ENCODE measurements around the gene PM20D1. TPM values are rescaled to one million over a fixed set of nuclear protein-coding genes. Genes with fewer than 3 reads are reported as not detected.
"Not testable (repeated sequence)": the region's sequence is repeated elsewhere in the genome, so short reads cannot be mapped to it uniquely, and the experiment has no call there.

The PM20D1 gene
- total and polyA plus RNA-seq, 8 donors: 0.13 to 0.79 (median 0.43) TPM

DNA sequence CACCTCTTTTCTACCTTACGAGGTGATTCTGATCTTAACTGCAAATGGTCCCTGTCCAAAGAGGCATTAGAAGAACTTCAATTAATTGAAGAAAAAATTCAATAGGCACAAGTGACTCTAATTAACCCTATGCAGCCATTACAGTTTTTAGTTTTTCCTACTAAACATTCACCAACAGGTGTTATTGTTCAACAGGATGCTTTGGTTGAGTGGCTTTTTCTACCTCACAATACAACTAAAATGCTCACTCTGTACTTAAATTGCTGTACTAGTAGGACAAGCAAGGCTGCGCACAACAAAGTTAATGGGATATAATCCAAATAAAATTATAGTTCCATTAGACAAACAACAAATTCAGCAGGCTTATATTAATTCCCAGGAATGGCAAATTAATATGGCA lies 11.6 kb upstream of the PM20D1 start:
- TF ChIP-seq, protein P1, sequence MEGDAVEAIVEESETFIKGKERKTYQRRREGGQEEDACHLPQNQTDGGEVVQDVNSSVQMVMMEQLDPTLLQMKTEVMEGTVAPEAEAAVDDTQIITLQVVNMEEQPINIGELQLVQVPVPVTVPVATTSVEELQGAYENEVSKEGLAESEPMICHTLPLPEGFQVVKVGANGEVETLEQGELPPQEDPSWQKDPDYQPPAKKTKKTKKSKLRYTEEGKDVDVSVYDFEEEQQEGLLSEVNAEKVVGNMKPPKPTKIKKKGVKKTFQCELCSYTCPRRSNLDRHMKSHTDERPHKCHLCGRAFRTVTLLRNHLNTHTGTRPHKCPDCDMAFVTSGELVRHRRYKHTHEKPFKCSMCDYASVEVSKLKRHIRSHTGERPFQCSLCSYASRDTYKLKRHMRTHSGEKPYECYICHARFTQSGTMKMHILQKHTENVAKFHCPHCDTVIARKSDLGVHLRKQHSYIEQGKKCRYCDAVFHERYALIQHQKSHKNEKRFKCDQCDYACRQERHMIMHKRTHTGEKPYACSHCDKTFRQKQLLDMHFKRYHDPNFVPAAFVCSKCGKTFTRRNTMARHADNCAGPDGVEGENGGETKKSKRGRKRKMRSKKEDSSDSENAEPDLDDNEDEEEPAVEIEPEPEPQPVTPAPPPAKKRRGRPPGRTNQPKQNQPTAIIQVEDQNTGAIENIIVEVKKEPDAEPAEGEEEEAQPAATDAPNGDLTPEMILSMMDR (IDR thresholded peaks at IDR 0.05): no peak
- Histone ChIP-seq H3K27me3 (no peaks in the 10 kb centered on the region), H3K27ac (no peak overlapping the region), H3K36me3 (no peaks in the 10 kb centered on the region), H3K4me3 (no peak overlapping the region), H3K9me3 (no peaks in the 10 kb centered on the region), H3K4me1 (no peaks in the 10 kb centered on the region)
- ATAC-seq (no peak), DNase-seq (no peak)
- intact Hi-C loops (cut with DNase I): no loop called here

DNA sequence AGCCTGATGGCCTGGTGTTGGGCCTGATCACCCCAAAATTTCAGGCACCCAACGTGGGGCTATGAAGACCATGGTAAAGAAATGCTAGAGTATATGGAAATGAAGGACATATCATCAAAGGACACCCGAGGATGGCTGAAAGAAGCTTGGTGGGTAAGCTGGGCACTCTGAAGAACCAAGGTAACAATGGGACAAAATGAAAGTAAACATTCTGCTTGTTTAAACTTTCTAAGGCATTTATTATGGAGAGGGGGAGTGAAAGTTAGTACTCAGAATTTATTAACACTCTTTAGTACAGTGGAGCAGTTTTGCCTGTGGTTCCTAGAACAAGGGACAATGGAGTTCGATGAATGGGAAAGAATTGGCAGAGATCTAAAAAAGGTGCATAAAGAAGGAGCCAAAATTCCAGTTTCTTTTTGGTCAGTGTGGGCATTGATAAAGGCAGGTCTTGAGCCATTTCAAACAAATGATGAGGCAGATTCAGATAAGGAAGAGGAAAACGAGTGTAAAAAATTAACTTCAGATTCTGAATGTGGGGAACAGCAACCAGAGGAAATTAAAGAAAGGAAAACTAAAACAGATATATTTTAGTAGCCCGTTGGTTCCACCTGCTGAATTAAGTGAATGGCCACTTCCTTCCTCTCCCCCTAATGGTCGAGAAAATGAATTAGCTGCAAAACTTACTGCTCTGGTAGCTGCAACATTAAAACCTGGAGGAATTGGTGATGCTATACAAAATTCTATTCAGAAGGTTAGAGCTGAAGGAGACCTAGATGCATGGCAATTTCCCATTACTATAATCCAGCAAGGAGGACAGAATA lies 8.4 kb upstream of the PM20D1 start:
- intact Hi-C loops (cut with DNase I): no loop called here
- ATAC-seq (no peak), DNase-seq (no peak)
- Histone ChIP-seq H3K36me3 (no peaks in the 10 kb centered on the region), H3K27me3 (no peaks in the 10 kb centered on the region), H3K9me3 (peaks cover 0 to 2% of the 10 kb centered on the region in 2 donors), H3K4me3 (no peak overlapping the region), H3K4me1 (no peaks in the 10 kb centered on the region), H3K27ac (no peak overlapping the region)
- TF ChIP-seq, protein P1 (IDR thresholded peaks at IDR 0.05): no peak

- H3K4me1 ChIP-seq; H3K27ac ChIP-seq; intact Hi-C loops (cut with DNase I); H3K27me3 ChIP-seq; DNase-seq; H3K4me3 ChIP-seq; ATAC-seq; H3K9me3 ChIP-seq; H3K36me3 ChIP-seq: not testable (repeated sequence)
Measured at GRCh38 chr1:205857501-205857900, 7.6 kb upstream of the PM20D1 start.

DNA sequence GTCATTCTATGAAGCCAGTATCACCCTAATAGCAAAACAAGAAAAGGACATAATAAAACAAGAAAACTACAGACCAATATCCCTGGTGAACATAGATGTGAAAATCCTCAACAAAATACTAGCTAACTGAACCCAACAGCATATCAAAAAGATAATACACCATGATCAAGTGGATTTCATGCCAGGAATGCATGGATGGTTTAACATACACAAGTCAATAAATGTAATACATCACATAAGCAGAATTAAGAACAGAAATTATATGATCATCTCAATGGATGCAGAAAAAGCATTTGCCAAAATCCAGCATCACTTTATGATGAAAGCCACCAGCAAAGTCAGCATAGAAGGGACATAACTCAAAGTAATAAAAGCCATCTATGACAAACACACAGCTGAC lies 6.5 kb upstream of the PM20D1 start:
- H3K27ac ChIP-seq: no peak overlapping the region
- TF ChIP-seq, protein P1 (IDR thresholded peaks at IDR 0.05): no peak
- ATAC-seq: no peak
- no peaks in the 10 kb centered on the region for H3K27me3 ChIP-seq
- H3K36me3 ChIP-seq: no peaks in the 10 kb centered on the region
- H3K4me1 ChIP-seq: no peaks in the 10 kb centered on the region
- DNase-seq: no peak
- intact Hi-C loops (cut with DNase I): no loop called here
- H3K4me3 ChIP-seq: no peak overlapping the region
- H3K9me3 ChIP-seq: peaks cover 0 to 8% of the 10 kb centered on the region in 2 donors

DNA sequence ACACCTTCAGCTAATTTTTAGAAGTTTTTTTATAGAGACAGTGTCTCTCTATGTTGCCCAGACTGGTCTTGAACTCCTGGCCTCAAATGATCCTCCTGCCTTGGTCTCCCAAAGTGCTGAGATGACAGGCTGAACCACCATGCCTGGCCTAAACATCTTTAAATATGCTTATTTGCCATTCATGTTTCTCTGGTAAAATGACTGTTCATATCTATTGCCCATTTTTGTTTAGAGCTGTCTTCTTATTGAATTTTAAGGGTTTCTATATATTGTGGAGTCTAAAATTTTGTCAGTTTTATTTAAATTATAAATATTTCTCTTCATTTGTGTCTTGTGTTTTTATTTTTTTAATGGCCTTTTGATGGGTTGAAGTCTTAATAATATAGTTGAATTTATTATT lies 3.0 kb upstream of the PM20D1 start:
- intact Hi-C loops (cut with DNase I): no loop called here
- no peak overlapping the region for H3K27ac ChIP-seq
- TF ChIP-seq, protein P1 (IDR thresholded peaks at IDR 0.05): no peak
- H3K27me3 ChIP-seq: peaks cover 0 to 12% of the 10 kb centered on the region in 2 donors
- DNase-seq (no peak), ATAC-seq (no peak)
- peaks cover 0 to 8% of the 10 kb centered on the region in 2 donors for H3K9me3 ChIP-seq
- H3K36me3 ChIP-seq: no peaks in the 10 kb centered on the region
- H3K4me3 ChIP-seq: no peak overlapping the region
- H3K4me1 ChIP-seq: peaks cover 0 to 7% of the 10 kb centered on the region in 2 donors

All from left lung (tissue), 10 donors.